Stromal cell of bone marrow (primary cell): ENCODE results near the gene SUMO2.
A peak's percentile ranks its signal among the peaks of the same experiment; 100 is the strongest.
"Not testable (repeated sequence)": the region's sequence is repeated elsewhere in the genome, so short reads cannot be mapped to it uniquely, and the experiment has no call there.

Experiments
- DNase-seq: peaks from one replicate; pipeline ENCODE4 v3.0.0-alpha.2; 2012; ENCODE audit warnings: low read depth

SUMO2 gene

DNA sequence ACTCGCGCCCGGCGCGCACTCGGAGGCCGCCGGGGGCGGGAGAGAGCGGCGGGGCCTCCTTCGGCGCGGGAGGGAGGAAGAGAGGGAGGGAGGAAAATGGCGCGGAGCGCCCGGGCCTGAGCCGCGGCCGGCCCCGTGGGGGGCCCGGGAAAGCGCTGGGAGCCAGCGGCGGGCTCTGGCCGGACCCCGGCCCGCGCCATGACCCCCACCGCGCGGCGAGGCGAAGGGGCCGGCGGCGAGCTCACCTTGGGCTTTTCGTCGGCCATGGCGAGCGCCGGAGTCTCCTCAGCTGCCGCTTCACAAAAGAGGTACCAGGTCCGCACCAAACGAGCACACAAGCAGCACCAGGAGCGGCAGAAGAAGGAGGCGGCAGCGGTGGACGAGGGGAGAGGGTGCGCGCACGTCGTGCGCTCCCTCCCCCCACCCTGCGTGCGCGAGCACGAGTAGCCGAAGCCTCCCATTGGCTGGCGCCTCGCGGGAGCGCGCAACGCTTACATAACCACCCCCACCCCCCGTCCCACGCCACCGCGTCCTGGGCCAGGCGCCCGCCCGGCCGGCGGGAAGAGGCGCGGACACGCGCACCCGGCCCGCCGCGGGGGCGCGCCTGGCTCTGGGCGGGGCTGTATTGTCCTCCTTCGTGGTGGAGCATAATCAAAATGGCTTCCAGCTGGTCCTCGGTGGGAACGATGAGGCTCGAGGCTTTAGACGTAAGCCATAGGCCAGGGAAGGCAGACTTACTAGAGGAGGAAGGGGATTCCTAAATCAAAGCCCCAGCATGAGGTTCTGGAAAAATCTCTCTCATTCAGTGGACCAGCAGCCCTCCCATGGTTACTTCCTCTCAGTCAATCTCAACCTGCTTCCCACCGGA is at the start of gene SUMO2:
SUMO2 (minus strand) TSS at position 391 of the 868 bp plus-strand sequence; CDS start at position 266, 125 bp downstream.
- DNase-seq, result peak; percentile 86

- no peak for DNase-seq
Observed at GRCh38 chr17:75231741-75232464, 49.1 kb upstream of the SUMO2 start.

DNA sequence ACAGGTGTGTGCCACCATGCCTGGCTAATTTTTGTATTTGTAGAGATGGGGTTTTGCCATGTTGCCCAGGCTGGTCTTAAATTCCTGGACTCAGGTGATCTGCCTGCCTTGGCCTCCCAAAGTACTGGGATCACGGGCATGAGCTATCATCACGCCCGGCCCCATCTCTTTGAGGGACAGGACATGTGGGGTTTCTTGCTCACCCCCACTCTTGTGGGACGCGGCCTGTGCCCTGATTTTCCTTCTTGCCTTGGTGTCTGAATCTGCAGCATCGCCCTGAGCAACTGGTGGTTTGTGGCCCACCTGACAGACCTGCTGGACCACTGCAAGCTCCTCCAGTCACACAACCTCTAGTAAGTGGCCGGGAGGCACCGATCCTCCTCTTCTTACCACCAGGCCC is 48.3 kb upstream of the SUMO2 start:
- no peak for DNase-seq

- DNase-seq, result no peak
Observed at GRCh38 chr17:75228847-75229246, 46.1 kb upstream of the SUMO2 start.

DNA sequence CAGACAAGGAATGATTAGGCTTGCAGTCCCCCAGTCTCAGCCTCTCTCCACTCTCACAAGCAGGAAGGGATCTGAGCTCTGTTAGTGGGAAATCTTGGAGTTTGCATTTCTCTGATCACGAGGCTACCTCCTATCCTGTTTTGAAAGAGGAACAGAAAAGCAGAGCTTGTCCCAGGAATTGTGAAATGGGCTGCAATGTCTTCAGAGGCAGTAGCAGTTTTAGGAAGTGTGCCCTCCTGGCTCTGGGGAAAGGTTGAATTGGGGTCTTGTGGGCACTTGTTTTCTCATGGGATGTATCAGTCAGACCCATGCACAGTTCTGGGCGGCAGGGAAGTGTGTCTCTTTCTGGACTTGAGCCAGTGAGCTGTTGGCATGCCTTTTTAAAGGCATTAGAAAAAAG is 45.5 kb upstream of the SUMO2 start:
- no peak for DNase-seq

- DNase-seq, result no peak
Observed at GRCh38 chr17:75227729-75228128, 45.0 kb upstream of the SUMO2 start.

DNA sequence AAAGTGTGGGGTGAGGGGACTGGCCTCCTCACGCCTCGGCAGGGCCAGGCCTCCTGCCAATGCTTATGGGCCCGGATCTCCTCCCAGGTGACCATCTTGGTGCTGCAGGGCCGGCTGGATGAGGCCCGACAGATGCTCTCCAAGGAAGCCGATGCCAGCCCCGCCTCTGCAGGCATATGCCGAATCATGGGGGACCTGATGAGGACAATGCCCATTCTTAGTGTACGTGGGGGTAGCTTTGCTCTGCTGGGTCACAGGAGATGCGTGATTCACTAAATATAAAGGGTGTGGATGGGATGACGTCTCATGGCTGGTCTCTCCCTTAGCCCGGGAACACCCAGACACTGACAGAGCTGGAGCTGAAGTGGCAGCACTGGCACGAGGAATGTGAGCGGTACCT is 42.3 kb upstream of the SUMO2 start:
- no peak for DNase-seq

DNA sequence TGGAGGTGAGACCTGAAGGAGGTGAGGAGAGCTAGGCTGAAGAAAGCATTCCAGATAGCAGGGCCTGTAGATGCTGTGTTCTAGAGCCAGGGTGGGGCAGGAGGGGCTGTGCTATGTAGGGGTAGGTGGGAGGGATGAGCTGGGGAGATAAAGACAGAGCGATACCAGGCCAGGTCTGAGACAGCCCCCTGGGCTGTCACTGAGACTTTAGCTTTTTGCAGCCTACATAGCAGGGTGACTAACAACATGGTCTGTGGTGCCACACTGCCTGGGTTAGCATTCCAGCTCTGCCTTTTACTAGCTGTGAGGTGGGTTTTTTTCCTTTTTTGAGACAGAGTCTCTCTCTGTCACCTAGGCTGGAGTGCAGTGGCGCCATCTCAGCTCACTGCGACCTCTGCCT is 37.1 kb upstream of the SUMO2 start:
- DNase-seq, result no peak

DNA sequence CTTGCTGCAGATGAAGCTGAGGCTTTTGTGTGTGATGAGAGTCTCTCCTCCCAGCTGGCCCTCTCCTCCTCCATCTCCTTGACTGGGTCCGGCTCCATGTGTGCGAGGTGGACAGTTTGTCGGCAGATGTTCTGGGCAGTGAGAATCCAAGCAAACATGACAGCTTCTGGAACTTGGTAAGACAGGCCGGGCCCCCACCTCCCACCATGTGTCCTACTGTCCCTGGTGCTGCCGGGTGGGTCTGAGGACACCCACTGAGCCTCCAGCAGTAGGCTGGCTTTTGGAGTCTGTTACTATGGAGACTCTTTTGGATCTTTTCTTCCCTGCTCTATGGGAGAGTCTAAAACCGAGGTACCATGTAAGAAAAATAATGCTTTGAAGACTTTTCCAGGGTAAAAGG is 35.4 kb upstream of the SUMO2 start:
- DNase-seq, result no peak

DNA sequence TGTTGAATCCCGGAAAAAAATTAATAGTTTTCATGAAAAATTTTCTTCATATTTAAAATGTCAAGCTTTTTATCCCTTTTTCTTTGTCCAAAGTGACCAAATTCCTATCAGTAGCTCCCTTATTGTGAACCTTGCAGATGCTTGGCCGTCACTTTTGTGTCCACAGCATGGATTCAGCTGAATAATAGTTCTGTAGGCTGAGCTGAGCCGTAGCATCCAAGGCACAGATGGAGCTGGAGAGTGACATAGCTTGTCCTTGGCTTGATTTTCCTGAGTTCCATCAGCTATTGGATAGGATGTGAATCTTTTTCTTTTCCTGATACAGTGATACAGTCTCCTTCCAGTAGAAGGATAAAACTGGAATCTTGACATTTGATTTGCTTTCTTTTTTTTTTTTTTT is 26.3 kb upstream of the SUMO2 start:
- DNase-seq, result no peak

DNA sequence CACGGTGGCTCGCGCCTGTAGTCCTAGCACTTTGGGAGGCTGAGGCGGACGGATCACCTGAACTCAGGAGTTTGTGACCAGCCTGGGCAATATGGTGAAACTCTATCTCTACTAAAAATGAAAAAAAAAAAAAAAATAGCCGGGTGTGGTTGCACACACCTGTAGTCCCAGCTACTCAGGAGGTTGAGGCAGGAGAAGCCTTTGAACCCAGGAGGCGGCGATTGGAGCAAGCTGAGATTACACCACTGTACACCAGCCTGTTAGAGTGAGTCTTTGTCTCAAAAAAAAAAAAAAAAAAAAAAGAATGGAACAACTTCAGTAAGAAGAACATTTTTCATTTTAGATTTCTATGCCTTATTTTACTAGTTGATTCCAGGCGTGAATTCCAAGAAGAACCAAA is 25.4 kb upstream of the SUMO2 start:
- DNase-seq, result no peak

- DNase-seq, result no peak
Observed at GRCh38 chr17:75207760-75208159, 25.0 kb upstream of the SUMO2 start.

GRCh38 chr17:75207050-75207407 is 24.3 kb upstream of the SUMO2 start:
- DNase-seq, result not testable (repeated sequence)

DNA sequence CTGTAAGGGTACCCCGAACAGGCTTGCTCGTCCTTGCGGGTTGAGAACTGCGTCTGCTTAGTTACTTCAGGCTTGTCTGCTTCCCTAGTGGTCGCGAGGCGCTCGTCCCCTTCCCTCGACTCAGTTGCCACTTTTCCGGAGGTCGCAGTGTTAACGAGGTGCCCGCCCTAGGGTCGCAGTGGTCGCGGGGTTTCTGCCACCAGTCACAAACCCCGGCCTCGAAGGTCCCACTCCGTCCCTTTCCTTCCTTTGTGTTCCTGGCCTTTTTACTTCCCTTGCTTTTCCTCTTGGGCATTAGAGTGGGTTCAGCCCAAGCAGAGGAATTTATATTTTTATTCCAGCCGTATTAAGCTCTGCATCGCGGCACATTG is 23.0 kb upstream of the SUMO2 start:
- no peak for DNase-seq

GRCh38 chr17:75205037-75205792 is 22.5 kb upstream of the SUMO2 start, which contains the start of gene NUP85:
Gene NUP85 (plus strand): TSS chr17:75205679. CDS start chr17:75205762, 83 bp downstream.
- peak; percentile 80 for DNase-seq

GRCh38 chr17:75199886-75200618 is 17.3 kb upstream of the SUMO2 start:
- DNase-seq, result no peak

DNA sequence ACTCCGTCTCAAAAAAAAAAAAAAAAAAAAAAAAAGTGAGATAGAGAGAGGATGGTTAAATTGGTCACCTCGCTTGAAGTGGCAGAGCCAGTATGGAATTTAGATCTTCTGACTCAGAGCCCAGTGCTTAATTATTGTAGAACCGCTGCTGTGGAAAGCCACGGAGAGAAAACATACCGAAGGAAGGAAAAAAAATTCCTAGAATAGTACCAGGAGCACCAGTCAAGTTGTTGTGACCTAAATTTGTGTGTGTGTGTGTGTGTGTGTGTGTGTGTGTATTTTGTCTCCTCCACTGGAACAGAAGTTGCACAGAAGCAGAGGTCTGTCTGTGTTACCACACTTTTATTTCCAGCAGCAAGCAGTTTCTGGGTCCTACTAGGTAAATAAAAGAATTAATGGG is 12.1 kb upstream of the SUMO2 start:
- no peak for DNase-seq

- no peak for DNase-seq
Observed at GRCh38 chr17:75191584-75191983, 8.8 kb upstream of the SUMO2 start.

GRCh38 chr17:75188614-75189013 is 5.9 kb upstream of the SUMO2 start:
- no peak for DNase-seq

- DNase-seq, result no peak
Observed at GRCh38 chr17:75183999-75184884, 1.5 kb upstream of the SUMO2 start.

GRCh38 chr17:75182319-75182568 is 515 bp downstream of the SUMO2 start:
- DNase-seq, result no peak
